Astrocyte of the cerebellum (primary cell): ENCODE results near the gene MYADML2.

ENCODE experiments used
- DNase-seq: peaks from one replicate; pipeline ENCODE4 v3.0.0-alpha.2; 2011; ENCODE audit warnings: low read depth
- H3K4me3 ChIP-seq: 2 replicates; pipeline ENCODE4 v1.5.1; 2011; ENCODE audit warnings: mild to moderate bottlenecking, low read depth, low read length, moderate library complexity
- in situ Hi-C: cut with HindIII; loops from 2 replicates; pipeline ENCODE4 v1.10.0; 2017; ENCODE audit warnings: low sequenced_read_pairs
- TF ChIP-seq, protein P1 (sequence below): IDR thresholded peaks from 2 replicates; pipeline ENCODE4 v1.5.1; 2012; ENCODE audit warnings: low read length, low read depth, moderate library complexity, mild to moderate bottlenecking; ENCODE audit errors: missing control alignments

Gene MYADML2

DNA sequence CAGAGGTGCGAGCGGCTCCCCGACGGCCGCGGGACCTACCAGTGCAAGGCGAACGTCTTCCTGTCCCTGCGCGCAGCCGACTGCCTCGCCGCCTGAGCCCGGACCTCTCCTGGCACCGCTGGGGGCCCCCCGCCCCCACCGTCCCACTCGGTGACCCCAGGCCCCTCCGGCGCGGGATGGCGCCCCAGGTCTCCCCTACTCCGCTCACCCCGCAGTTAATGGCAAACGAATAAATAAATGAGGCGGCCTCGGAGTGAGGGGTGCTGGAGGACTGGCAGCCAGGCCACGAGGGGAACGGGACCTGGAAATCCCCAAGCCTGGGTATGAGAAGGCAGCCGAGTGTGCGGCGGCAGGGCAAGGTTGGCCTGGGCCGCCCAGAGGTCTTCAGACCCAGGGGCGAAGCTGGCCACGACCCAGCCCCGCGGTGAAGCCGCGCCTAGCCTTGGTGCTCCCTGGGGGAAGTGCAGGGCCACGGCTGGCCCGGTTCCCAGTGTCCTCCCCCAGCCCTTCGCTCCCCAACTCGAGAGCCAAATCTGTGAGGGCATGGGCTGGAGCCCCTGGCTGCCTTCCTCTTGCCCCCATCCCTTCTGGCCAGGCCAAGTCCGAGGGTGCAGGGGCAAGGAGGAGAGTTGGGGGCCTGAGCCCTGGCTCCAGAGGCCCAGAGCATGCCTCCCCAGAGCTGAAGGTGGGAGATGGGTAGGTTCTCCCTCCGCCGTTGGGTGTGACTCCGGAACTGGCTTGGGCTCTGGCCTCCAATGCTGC, 44.2 kb downstream of the MYADML2 start:
- DNase-seq = no peak
- H3K4me3 ChIP-seq = peak overlapping the region; percentile 19
- TF ChIP-seq, protein P1, sequence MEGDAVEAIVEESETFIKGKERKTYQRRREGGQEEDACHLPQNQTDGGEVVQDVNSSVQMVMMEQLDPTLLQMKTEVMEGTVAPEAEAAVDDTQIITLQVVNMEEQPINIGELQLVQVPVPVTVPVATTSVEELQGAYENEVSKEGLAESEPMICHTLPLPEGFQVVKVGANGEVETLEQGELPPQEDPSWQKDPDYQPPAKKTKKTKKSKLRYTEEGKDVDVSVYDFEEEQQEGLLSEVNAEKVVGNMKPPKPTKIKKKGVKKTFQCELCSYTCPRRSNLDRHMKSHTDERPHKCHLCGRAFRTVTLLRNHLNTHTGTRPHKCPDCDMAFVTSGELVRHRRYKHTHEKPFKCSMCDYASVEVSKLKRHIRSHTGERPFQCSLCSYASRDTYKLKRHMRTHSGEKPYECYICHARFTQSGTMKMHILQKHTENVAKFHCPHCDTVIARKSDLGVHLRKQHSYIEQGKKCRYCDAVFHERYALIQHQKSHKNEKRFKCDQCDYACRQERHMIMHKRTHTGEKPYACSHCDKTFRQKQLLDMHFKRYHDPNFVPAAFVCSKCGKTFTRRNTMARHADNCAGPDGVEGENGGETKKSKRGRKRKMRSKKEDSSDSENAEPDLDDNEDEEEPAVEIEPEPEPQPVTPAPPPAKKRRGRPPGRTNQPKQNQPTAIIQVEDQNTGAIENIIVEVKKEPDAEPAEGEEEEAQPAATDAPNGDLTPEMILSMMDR = no peak
- in situ Hi-C loops = no loop called here

DNA sequence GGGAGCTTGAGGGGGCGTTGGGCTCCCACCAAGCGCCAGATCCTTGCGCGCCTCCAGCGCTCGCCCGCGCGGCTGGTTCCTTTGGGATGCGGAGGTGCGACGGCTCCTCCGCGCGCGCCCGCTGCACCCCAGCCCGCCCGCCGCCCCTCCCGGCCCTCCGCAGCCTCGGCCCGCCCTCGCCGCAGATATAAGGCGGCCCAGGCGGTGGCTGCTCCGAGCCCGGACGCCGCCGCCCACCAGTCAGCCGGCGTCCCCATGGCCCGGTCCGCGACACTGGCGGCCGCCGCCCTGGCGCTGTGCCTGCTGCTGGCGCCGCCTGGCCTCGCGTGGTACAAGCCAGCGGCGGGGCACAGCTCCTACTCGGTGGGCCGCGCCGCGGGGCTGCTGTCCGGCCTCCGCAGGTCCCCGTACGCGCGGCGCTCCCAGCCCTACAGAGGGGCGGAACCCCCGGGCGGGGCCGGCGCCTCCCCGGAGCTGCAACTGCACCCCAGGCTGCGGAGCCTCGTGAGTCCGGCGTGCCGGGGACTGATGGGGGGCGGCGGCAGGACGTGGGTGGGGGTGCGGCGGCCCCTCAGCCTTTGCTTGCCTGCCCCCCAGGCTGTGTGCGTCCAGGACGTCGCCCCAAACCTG, 44.9 kb downstream of the MYADML2 start, which contains the start of gene NPB:
TSS of gene NPB (plus strand) at position 216 of the 630 bp plus-strand sequence. CDS start at position 256, 40 bp downstream.
- TF ChIP-seq, protein P1 = no peak
- in situ Hi-C loops = no loop called here
- no peak for DNase-seq
- H3K4me3 ChIP-seq = peak within 1 kb of the TSS; percentile 19

DNA sequence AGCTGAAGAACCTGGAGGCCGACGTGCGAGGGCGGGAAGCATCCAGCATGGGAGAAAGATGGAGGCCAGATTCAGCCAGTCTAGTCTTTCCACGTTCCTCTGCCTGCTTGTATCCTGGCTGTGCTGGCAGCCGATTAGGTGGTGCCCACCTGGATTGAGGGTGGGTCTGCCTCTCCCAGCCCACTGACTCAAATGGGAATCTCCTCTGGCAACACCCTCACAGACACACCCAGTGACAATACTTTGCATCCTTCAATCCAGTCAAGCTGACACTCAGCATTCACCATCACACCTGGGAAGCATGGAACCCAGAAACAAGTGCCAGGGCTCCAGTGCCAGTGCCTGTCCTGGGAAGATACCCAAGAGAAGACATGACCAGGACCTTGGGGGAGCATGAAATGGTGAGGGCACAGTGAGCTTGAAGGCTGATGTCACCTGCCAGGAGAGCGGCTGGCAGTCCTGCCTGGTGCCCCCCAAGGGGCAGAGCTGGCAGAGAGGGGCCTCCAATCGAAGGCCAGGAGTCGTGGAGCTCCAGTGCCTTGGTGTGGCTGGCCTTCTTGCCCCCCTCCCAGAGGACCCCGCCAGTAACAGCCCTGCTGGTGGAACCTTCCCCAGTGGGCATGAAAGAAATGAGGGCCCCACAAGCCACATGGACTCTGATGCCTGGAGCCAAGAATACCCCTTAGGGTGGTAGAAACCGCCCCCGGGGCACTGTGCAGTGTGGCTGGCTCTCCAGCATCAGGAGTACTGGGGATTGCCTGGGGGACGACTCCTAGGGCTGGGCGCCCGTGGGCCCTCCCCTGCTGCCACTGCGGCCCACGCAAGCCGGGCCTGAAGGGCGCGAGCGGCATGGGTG, 45.6 kb downstream of the MYADML2 start:
- H3K4me3 ChIP-seq = no peak overlapping the region
- no peak for DNase-seq
- in situ Hi-C loops = no loop called here
- TF ChIP-seq, protein P1 = no peak

DNA sequence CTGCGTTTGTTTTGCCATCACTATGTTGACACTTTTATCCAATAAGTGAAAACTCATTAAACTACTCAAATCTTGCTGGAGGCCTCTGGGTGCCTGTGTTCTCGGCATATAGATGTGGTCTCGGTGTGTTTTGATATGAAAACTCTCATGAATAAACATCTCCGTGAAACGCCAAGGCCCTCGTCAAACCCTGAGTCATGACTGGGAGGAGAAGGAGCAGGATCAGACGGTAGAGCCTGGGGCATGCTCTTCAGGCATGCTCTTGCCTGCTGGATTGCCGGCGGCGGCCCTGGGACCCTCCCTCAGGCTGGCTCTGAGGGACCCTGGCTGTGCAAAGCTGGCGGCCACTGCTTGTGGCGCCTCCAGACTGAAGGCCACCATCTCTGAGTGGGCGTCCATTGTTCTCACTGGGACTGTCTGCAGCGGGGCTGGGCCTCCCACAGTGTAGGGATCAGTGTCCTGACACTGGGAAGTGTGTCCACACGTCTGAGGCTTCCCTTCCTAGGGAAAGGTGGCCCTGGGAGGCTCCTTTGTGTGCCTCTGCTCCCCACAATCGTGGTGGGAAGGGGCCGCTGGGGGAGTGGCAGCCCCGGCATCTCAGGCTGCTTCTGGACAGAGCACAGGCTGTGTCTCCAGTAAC, 46.7 kb downstream of the MYADML2 start:
- H3K4me3 ChIP-seq = no peak overlapping the region
- TF ChIP-seq, protein P1 = no peak
- in situ Hi-C loops = no loop called here
- DNase-seq = no peak

DNA sequence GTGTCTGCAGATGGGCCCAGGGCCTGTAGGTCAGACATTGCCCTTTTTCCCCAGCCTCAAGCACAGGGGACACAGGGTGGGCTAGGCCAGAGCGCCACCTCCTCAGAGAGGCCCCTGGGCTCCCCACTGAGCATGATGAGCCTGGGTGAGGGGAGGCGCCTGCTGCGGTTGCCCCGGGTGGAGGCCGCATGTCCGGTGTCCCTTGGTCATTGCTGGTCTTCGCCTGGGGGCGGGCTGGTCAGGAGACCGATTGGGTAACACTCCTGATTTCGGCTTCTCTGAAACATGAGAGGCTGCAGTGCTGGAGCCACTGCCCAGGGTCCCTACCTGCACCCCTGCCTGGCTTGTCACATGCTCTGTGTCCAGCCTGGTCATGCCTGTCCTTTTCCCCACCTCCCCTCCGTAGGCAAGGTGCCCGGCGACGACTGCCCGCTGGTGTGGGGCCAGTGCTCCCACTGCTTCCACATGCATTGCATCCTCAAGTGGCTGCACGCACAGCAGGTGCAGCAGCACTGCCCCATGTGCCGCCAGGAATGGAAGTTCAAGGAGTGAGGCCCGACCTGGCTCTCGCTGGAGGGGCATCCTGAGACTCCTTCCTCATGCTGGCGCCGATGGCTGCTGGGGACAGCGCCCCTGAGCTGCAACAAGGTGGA, 47.4 kb downstream of the MYADML2 start:
- H3K4me3 ChIP-seq = no peak overlapping the region
- no peak for DNase-seq
- TF ChIP-seq, protein P1 = no peak
- in situ Hi-C loops = no loop called here
